PC-9 (cell line): Measurements from ENCODE around the gene ADGRV1. TPM values are rescaled to one million over a fixed set of nuclear protein-coding genes. Genes with fewer than 3 reads are reported as not detected.

Experiments
- BruUV-seq: library from RNA; stranded (reverse); fragments of 400-500 nt; replicated peaks from 2 replicates; lab custom pipeline; 2021; lab: Mats Ljungman, UMichigan
- CTCF ChIA-PET: fragments of 300-600 bp; sonication (Branson Sonifier 250); formaldehyde crosslinking; loops from one replicate; lab custom pipeline; 2022; ENCODE audit warnings: antibody characterized with exemption; lab: Charles Lee
- POLR2A ChIA-PET: fragments of 300-600 bp; sonication (Branson Sonifier 250); formaldehyde crosslinking; loops from one replicate; lab custom pipeline; 2022; ENCODE audit warnings: antibody characterized with exemption; ENCODE audit not compliant: unreplicated experiment; lab: Charles Lee
- DNase-seq, 2 experiments: peaks; one replicate each; pipeline versions ENCODE4 v3.0.0 to v3.0.0-alpha.2; 2015 to 2022; ENCODE audit warnings: mixed read lengths in 1 of 2
- H2AFZ ChIP-seq: fragments of 200-600 bp; sonication (generic); 2 replicates; pipeline ENCODE4 v1.8.1; 2017; ENCODE audit warnings: antibody characterized with exemption
- H3F3A ChIP-seq: fragments of 200-600 bp; sonication (generic); 2 replicates; pipeline ENCODE4 v1.8.1; 2017; ENCODE audit warnings: antibody characterized with exemption, mild to moderate bottlenecking, low read depth; ENCODE audit not compliant: insufficient read depth
- H3K27ac ChIP-seq: fragments of 200-600 bp; sonication (generic); 2 replicates; pipeline ENCODE4 v1.6.1; 2016; ENCODE audit warnings: mixed run types
- H3K27me3 ChIP-seq: fragments of 200-600 bp; sonication (generic); 2 replicates; pipeline ENCODE4 v1.6.1; 2016; ENCODE audit warnings: low read depth, mixed run types; ENCODE audit not compliant: insufficient read depth
- H3K36me3 ChIP-seq: fragments of 200-600 bp; sonication (generic); 2 replicates; pipeline ENCODE4 v1.6.1; 2016; ENCODE audit warnings: low read depth, mixed run types
- H3K4me1 ChIP-seq: fragments of 200-600 bp; sonication (generic); replicated peaks from 2 replicates; pipeline ENCODE4 v1.6.1; 2016; ENCODE audit warnings: mixed run types; ENCODE audit not compliant: insufficient read depth
- H3K4me2 ChIP-seq: fragments of 200-600 bp; sonication (generic); 2 replicates; pipeline ENCODE4 v1.6.1; 2017; ENCODE audit warnings: mixed run types
- H3K4me3 ChIP-seq: fragments of 200-600 bp; sonication (generic); 2 replicates; pipeline ENCODE4 v1.6.1; 2016; ENCODE audit warnings: mixed run types
- H3K79me2 ChIP-seq: fragments of 200-600 bp; sonication (generic); 2 replicates; pipeline ENCODE4 v1.6.1; 2017; ENCODE audit warnings: low read depth, mixed run types
- H3K9me2 ChIP-seq: fragments of 200-600 bp; sonication (generic); 2 replicates; pipeline ENCODE4 v1.8.1; 2017; ENCODE audit warnings: mild to moderate bottlenecking; ENCODE audit not compliant: insufficient read depth
- H3K9me3 ChIP-seq: fragments of 200-600 bp; sonication (generic); 2 replicates; pipeline ENCODE4 v1.8.1; 2016; ENCODE audit warnings: low read depth; ENCODE audit not compliant: insufficient read depth
- H4K20me1 ChIP-seq: fragments of 200-600 bp; sonication (generic); 2 replicates; pipeline ENCODE4 v1.8.1; 2017; ENCODE audit not compliant: insufficient read depth
- CTCF ChIP-seq: fragments of 200-600 bp; sonication (generic); conservative IDR thresholded peaks from 2 replicates; pipeline ENCODE4 v1.6.1; 2017; ENCODE audit warnings: mixed run types, antibody characterized with exemption, mild to moderate bottlenecking, moderate library complexity
- EZH2 ChIP-seq: fragments of 200-600 bp; sonication (generic); IDR thresholded peaks from 2 replicates; pipeline ENCODE4 v1.8.0; 2017; ENCODE audit warnings: antibody characterized with exemption, low read depth
- intact Hi-C: fragments of 100-400 bp; cut with micrococcal nuclease; formaldehyde crosslinking; loops from one replicate; pipeline ENCODE4 v1.10.0; 2022; ENCODE audit not compliant: unreplicated experiment
- total RNA-seq: library from RNA; stranded (reverse); gene quantifications from 2 replicates; pipeline ENCODE4 v1.2.3, GENCODE V29; 2021

Gene ADGRV1
- total RNA-seq, 1 experiment from 2014 or later, result 1.0 TPM

GRCh38 chr5:91098541-91098940 lies 539.9 kb downstream of the ADGRV1 start:
- ChIA-PET CTCF (interaction anchor here (0.8 kb wide), 1 partner anchor 321 kb away, joined by 4 read pairs; no protein-coding TSS in a partner anchor), POLR2A (no interaction called here)
- Histone ChIP-seq H3K27ac (no peak overlapping the region), H3K9me3 (no peaks in the 10 kb centered on the region), H3K4me1 (peaks cover 7% of the 10 kb centered on the region; the same call in 1 of the 2 replicates), H3K4me3 (no peak overlapping the region), H4K20me1 (no peaks in the 10 kb centered on the region), H3K27me3 (no peaks in the 10 kb centered on the region), H3K9me2 (no peaks in the 10 kb centered on the region), H3F3A (no peaks in the 10 kb centered on the region), H3K4me2 (no peak overlapping the region), H2AFZ (no peak overlapping the region), H3K36me3 (no peaks in the 10 kb centered on the region), H3K79me2 (no peaks in the 10 kb centered on the region)
- intact Hi-C loops, result loop anchor here (1.0 kb wide), 1 partner anchor 232 kb away; no protein-coding TSS in a partner anchor
- TF ChIP-seq CTCF (no peak), EZH2 (no peak)
- no peak for DNase-seq
- no TSS peak for BruUV-seq

- POLR2A ChIA-PET, result interaction anchor here (0.7 kb wide), 1 partner anchor 282 kb away, joined by 3 read pairs; no protein-coding TSS in a partner anchor
- no peaks in the 10 kb centered on the region for H3K36me3 ChIP-seq
- DNase-seq, result peak; percentile 54 to 61
- peak overlapping the region; percentile 51 for H3K4me2 ChIP-seq
- H3K27ac ChIP-seq, result no peak overlapping the region
- H2AFZ ChIP-seq, result peak overlapping the region; percentile 61; the same call in 1 of the 2 replicates
- H4K20me1 ChIP-seq, result no peaks in the 10 kb centered on the region
- H3K4me1 ChIP-seq, result peaks cover 7% of the 10 kb centered on the region; the same call in 1 of the 2 replicates
- H3F3A ChIP-seq, result no peaks in the 10 kb centered on the region
- H3K9me2 ChIP-seq, result no peaks in the 10 kb centered on the region
- CTCF ChIA-PET, result interaction anchor here (0.5 to 1.4 kb wide), 2 partner anchors 65 to 283 kb away, joined by 4 to 7 read pairs; no protein-coding TSS in a partner anchor
- no peaks in the 10 kb centered on the region for H3K27me3 ChIP-seq
- peaks cover 5% of the 10 kb centered on the region; the same call in 1 of the 2 replicates for H3K9me3 ChIP-seq
- H3K79me2 ChIP-seq, result no peaks in the 10 kb centered on the region
- intact Hi-C loops, result loop anchor here (1.0 to 5.0 kb wide), 10 partner anchors 61 to 318 kb away; partner anchors contain the start of gene ARRDC3
- H3K4me3 ChIP-seq, result no peak overlapping the region
- TF ChIP-seq EZH2 (no peak), CTCF (peak; percentile 86)
- no TSS peak for BruUV-seq
Observed at GRCh38 chr5:91101600-91102379, 543.2 kb downstream of the ADGRV1 start.

GRCh38 chr5:91103353-91104061 lies 544.9 kb downstream of the ADGRV1 start:
- H3K27ac ChIP-seq, result no peak overlapping the region
- no peak overlapping the region for H2AFZ ChIP-seq
- H3K9me2 ChIP-seq, result no peaks in the 10 kb centered on the region
- no TSS peak for BruUV-seq
- H4K20me1 ChIP-seq, result no peaks in the 10 kb centered on the region
- POLR2A ChIA-PET, result no interaction called here
- TF ChIP-seq CTCF, result no peak
- no peak for TF ChIP-seq EZH2
- H3K4me2 ChIP-seq, result no peak overlapping the region
- CTCF ChIA-PET, result no interaction called here
- no peaks in the 10 kb centered on the region for H3K36me3 ChIP-seq
- peaks cover 5% of the 10 kb centered on the region; the same call in 1 of the 2 replicates for H3K9me3 ChIP-seq
- H3K4me1 ChIP-seq, result peaks cover 7% of the 10 kb centered on the region; the same call in 1 of the 2 replicates
- no peaks in the 10 kb centered on the region for H3F3A ChIP-seq
- intact Hi-C loops, result loop anchor here (2.0 to 5.0 kb wide), 3 partner anchors 59 to 209 kb away; no protein-coding TSS in a partner anchor
- H3K4me3 ChIP-seq, result no peak overlapping the region
- H3K27me3 ChIP-seq, result no peaks in the 10 kb centered on the region
- DNase-seq, result no peak
- no peaks in the 10 kb centered on the region for H3K79me2 ChIP-seq
